Trophoblast cell (in vitro differentiated cells and primary cell): Measurements from ENCODE around the gene FASTK.

Source experiments
- DNase-seq, 2 donors: peaks; one replicate each; pipeline ENCODE4 v3.0.0-alpha.2; 2016
- H2AFZ ChIP-seq: 2 replicates; pipeline ENCODE4 v1.6.1; 2013; ENCODE audit warnings: low read length, moderate library complexity, mild to moderate bottlenecking; ENCODE audit not compliant: insufficient read depth, poor library complexity
- H2AK5ac ChIP-seq: 2 replicates; pipeline ENCODE4 v1.6.1; 2013; ENCODE audit warnings: mild to moderate bottlenecking, low read length
- H2BK120ac ChIP-seq: 2 replicates; pipeline ENCODE4 v1.6.1; 2013; ENCODE audit warnings: low read length, mild to moderate bottlenecking, moderate library complexity; ENCODE audit not compliant: insufficient read depth, poor library complexity
- H2BK12ac ChIP-seq: 2 replicates; pipeline ENCODE4 v1.6.1; 2013; ENCODE audit warnings: mild to moderate bottlenecking, low read length, moderate library complexity
- H2BK5ac ChIP-seq: 2 replicates; pipeline ENCODE4 v1.6.1; 2013; ENCODE audit warnings: low read length, low read depth, moderate library complexity, mild to moderate bottlenecking; ENCODE audit not compliant: poor library complexity
- H3K14ac ChIP-seq: 2 replicates; pipeline ENCODE4 v1.6.1; 2013; ENCODE audit warnings: mild to moderate bottlenecking, low read length
- H3K18ac ChIP-seq: 2 replicates; pipeline ENCODE4 v1.6.1; 2013; ENCODE audit warnings: mild to moderate bottlenecking, low read length
- H3K23ac ChIP-seq: 2 replicates; pipeline ENCODE4 v1.6.1; 2013; ENCODE audit warnings: low read length
- H3K27ac ChIP-seq: 2 replicates; pipeline ENCODE4 v1.5.1; 2013; ENCODE audit warnings: low read depth, mild to moderate bottlenecking, inconsistent platforms, low read length, moderate library complexity
- H3K27me3 ChIP-seq: 2 replicates; pipeline ENCODE4 v1.6.1; 2013; ENCODE audit warnings: inconsistent platforms, mild to moderate bottlenecking, low read length, moderate library complexity; ENCODE audit not compliant: insufficient read depth
- H3K36me3 ChIP-seq, 2 experiments: 1 replicate in 1 of 2; 2 replicates in 1 of 2; pipeline ENCODE4 v1.6.1; 2013; ENCODE audit warnings: low read length in 2 of 2, mild to moderate bottlenecking in 2 of 2, moderate library complexity in 1 of 2; ENCODE audit not compliant: insufficient read depth in 2 of 2, control insufficient read depth in 1 of 2
- H3K4ac ChIP-seq: 2 replicates; pipeline ENCODE4 v1.6.1; 2013; ENCODE audit warnings: low read depth, mild to moderate bottlenecking, low read length, moderate library complexity
- H3K4me1 ChIP-seq, 2 experiments: 1 replicate in 1 of 2; 2 replicates in 1 of 2; pipeline ENCODE4 v1.6.1; 2013; ENCODE audit warnings: low read length in 2 of 2, mild to moderate bottlenecking in 2 of 2, moderate library complexity in 1 of 2; ENCODE audit not compliant: insufficient read depth in 2 of 2, control insufficient read depth in 1 of 2
- H3K4me2 ChIP-seq: 2 replicates; pipeline ENCODE4 v1.6.1; 2013; ENCODE audit warnings: inconsistent platforms, mild to moderate bottlenecking, low read length, moderate library complexity
- H3K4me3 ChIP-seq: 2 replicates; pipeline ENCODE4 v1.5.1; 2013; ENCODE audit warnings: mild to moderate bottlenecking, low read depth, low read length, inconsistent platforms
- H3K79me1 ChIP-seq: one replicate; pipeline ENCODE4 v1.6.1; 2013; ENCODE audit warnings: low read length
- H3K79me2 ChIP-seq: 2 replicates; pipeline ENCODE4 v1.6.1; 2013; ENCODE audit warnings: low read length, mild to moderate bottlenecking; ENCODE audit not compliant: control insufficient read depth, insufficient read depth, poor library complexity
- H3K9ac ChIP-seq: 2 replicates; pipeline ENCODE4 v1.6.1; 2013; ENCODE audit warnings: mild to moderate bottlenecking, low read length
- H3K9me3 ChIP-seq: 2 replicates; pipeline ENCODE4 v1.6.1; 2013; ENCODE audit warnings: low read depth, mild to moderate bottlenecking, control low read depth, inconsistent platforms, low read length; ENCODE audit not compliant: insufficient read depth
- H4K12ac ChIP-seq: 2 replicates; pipeline ENCODE4 v1.6.1; 2013; ENCODE audit warnings: low read depth, mild to moderate bottlenecking, low read length, moderate library complexity
- H4K8ac ChIP-seq: 2 replicates; pipeline ENCODE4 v1.6.1; 2013; ENCODE audit warnings: low read depth, mild to moderate bottlenecking, low read length, moderate library complexity
- H4K91ac ChIP-seq: one replicate; pipeline ENCODE4 v1.6.1; 2013; ENCODE audit warnings: low read depth, mild to moderate bottlenecking, low read length, moderate library complexity
- WGBS: extraction: QIAGEN DNeasy Blood & Tissue Kit; methylation state at CpG from one replicate; pipeline ENCODE4 v1.1.7; 2013; ENCODE audit warnings: missing lambda C conversion rate; ENCODE audit not compliant: insufficient read length, insufficient coverage; ENCODE audit errors: extremely low coverage; 5-methylcytosine and 5-hydroxymethylcytosine counted together

Gene FASTK

DNA sequence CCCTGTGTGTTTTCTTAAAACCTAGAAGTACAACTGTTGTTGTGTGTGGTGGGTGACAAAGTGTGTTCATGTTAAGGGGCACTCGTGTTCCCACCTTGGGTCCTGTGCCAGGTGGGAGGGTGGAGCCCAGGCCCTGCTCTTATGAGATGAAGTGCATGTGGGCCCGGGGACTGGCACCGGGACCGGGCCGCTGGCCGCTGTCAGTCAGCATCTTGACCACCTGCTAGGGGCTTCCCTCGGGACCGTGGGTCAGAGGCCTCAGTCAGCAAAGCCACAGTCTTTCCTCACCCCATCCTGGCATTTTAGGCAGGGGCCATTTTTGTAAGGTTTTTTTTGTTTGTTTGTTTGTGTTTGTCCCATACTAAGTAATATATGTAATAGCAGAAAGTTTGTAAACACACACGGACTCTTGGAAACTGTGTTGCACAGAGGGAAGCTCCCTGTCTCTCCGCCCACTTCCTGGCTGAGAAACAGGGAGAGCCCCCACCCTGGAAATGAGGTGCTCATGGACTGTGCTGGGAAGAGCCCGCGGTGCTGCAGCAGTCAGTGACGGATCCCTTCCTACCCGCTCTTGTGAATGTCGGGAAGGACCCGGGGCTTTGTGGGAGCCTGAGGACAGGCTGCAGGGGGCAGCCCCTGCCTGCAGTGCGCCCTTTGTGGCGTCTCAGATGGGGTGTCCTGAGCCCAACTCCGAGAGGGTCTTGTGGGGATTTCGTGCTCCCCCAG is 19.0 kb upstream of the FASTK start:
- Histone ChIP-seq H3K4me1 (no peaks in the 10 kb centered on the region), H3K79me2 (peaks cover 7% of the 10 kb centered on the region), H2BK120ac (no peak overlapping the region), H3K27ac (no peak overlapping the region), H3K36me3 (peaks cover 7 to 8% of the 10 kb centered on the region in 2 experiments), H3K4me3 (no peak overlapping the region), H2AFZ (no peak overlapping the region), H4K8ac (no peak overlapping the region), H2AK5ac (no peak overlapping the region), H3K9me3 (no peaks in the 10 kb centered on the region), H3K4ac (no peak overlapping the region), H3K4me2 (no peak overlapping the region), H2BK12ac (no peak overlapping the region), H3K18ac (no peak overlapping the region), H3K79me1 (no peaks in the 10 kb centered on the region), H2BK5ac (no peak overlapping the region), H3K9ac (no peak overlapping the region), H3K23ac (no peak overlapping the region), H3K14ac (no peak overlapping the region), H4K91ac (no peak overlapping the region), H3K27me3 (no peaks in the 10 kb centered on the region), H4K12ac (no peak overlapping the region)
- no peak for DNase-seq
- no CpG with 5 or more reads among the region's 20 CpGs for WGBS

DNA sequence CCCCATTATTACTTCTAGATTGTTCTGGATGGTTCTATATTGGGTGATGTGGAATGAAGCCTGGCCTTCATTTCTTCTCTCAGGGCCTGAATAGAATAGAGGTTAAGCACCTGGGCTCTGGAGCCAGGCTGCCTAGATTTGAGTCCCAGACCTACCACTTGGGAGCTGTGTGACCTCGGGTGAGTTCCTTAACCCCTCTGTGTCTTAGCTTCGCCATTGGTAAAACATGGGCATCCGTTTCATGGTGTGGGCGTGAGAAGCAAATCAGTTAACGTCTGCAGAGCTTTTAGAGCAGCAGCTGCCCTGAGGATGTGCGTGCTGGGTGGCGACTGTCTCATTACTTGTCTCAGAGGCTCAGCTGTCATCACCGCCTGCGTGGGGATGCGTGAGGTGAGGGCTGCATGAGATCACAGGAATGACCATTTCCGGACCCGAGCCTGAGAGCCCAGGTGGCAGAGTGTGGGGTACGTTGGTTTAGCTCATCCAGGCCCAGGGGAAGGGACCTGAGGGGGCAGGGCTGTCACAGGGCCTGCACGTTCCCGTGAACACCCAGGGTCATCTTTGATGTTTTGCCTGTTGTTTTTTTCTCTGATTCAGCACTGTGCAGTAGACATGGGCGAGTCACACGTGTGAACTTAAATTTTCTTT is 15.3 kb upstream of the FASTK start:
- Histone ChIP-seq H3K4me1 (peaks cover 5 to 7% of the 10 kb centered on the region in 2 experiments), H4K91ac (no peak overlapping the region), H2AK5ac (no peak overlapping the region), H4K12ac (no peak overlapping the region), H2BK12ac (no peak overlapping the region), H2BK5ac (no peak overlapping the region), H3K23ac (no peak overlapping the region), H3K9me3 (no peaks in the 10 kb centered on the region), H3K9ac (no peak overlapping the region), H3K27me3 (no peaks in the 10 kb centered on the region), H3K36me3 (peaks cover 7 to 12% of the 10 kb centered on the region in 2 experiments), H4K8ac (no peak overlapping the region), H3K14ac (no peak overlapping the region), H3K79me2 (peaks cover 10% of the 10 kb centered on the region), H3K27ac (no peak overlapping the region), H3K79me1 (no peaks in the 10 kb centered on the region), H3K18ac (no peak overlapping the region), H3K4me3 (no peak overlapping the region), H2BK120ac (no peak overlapping the region), H3K4me2 (no peak overlapping the region), H2AFZ (no peak overlapping the region), H3K4ac (peak overlapping the region; percentile 37)
- no CpG with 5 or more reads among the region's 17 CpGs for WGBS
- DNase-seq, result no peak

DNA sequence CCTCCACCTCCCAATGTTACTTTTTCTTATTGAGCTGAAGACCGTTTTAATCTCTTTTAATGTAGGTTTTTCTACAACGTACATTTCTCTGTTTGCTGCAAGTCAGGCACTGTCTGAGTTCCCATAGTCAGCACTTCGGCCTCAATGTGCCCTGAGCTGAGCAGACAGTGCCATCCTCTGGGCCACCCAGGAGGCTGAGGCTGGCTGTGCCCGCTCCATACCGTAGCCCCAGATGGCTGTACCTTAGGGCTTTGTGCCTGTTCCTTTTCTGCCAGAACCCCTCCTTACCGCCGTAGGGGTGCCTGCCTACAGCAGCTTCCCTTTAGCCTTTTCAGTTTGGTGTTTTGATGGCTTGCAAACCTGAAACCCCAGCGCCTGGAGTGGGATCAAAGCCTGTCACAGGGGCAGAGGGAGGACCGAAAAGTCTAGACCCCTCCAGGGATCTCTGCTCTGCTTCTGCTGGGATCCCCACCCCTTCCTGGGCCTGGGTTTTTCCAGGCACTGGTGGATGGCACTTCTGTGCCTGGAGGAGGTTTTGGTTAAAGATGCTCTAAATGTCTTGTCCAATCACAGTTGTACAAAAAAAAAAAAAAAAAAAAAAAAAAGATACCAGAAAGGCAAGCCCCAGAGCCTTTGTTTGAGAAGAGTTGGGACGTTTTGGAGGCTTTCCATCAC is 14.7 kb upstream of the FASTK start:
- peaks cover 8% of the 10 kb centered on the region for H3K79me2 ChIP-seq
- no peaks in the 10 kb centered on the region for H3K79me1 ChIP-seq
- H4K12ac ChIP-seq, result no peak overlapping the region
- H4K91ac ChIP-seq, result no peak overlapping the region
- DNase-seq, result no peak
- no peaks in the 10 kb centered on the region for H3K9me3 ChIP-seq
- H2BK120ac ChIP-seq, result no peak overlapping the region
- no peak overlapping the region for H2BK5ac ChIP-seq
- H3K23ac ChIP-seq, result no peak overlapping the region
- H2AFZ ChIP-seq, result no peak overlapping the region
- no CpG with 5 or more reads among the region's 10 CpGs for WGBS
- peaks cover 8 to 11% of the 10 kb centered on the region in 2 experiments for H3K4me1 ChIP-seq
- H3K9ac ChIP-seq, result no peak overlapping the region
- H3K27ac ChIP-seq, result no peak overlapping the region
- H3K27me3 ChIP-seq, result no peaks in the 10 kb centered on the region
- no peak overlapping the region for H3K4me2 ChIP-seq
- no peak overlapping the region for H2AK5ac ChIP-seq
- no peak overlapping the region for H3K14ac ChIP-seq
- H3K4me3 ChIP-seq, result no peak overlapping the region
- H4K8ac ChIP-seq, result no peak overlapping the region
- no peak overlapping the region for H3K18ac ChIP-seq
- H3K36me3 ChIP-seq, result peaks cover 5 to 12% of the 10 kb centered on the region in 2 experiments
- H2BK12ac ChIP-seq, result no peak overlapping the region
- peak overlapping the region; percentile 8 for H3K4ac ChIP-seq

DNA sequence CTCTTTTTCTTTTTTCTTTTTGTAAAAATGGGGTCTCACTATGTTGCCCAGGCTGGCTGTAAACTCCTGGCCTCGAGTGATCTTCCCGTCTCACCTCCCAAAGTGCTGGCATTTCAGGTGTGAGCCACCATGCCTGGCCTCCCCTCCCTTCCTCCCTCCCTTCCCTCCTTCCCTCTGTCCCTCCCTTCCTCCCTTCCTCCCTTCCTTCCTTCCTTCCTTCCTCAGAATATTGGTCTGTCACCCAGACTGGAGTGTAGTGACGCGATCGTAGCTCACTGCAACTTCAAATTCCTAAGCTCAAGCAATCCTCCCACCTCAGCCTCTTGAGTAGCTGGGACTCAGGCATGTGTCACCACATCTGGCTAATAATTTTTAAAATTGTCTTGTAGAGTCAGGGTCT is 14.1 kb upstream of the FASTK start:
- Histone ChIP-seq H3K79me2 (peaks cover 9% of the 10 kb centered on the region), H3K9ac (no peak overlapping the region), H3K18ac (no peak overlapping the region), H2AK5ac (no peak overlapping the region), H3K23ac (no peak overlapping the region), H3K36me3 (peaks cover 5 to 9% of the 10 kb centered on the region in 2 experiments), H2AFZ (no peak overlapping the region), H3K4me2 (no peak overlapping the region), H4K12ac (no peak overlapping the region), H2BK5ac (no peak overlapping the region), H3K4me1 (peaks cover 13 to 14% of the 10 kb centered on the region in 2 experiments), H2BK12ac (no peak overlapping the region), H3K14ac (no peak overlapping the region), H3K4me3 (no peak overlapping the region), H3K4ac (no peak overlapping the region), H4K91ac (no peak overlapping the region), H2BK120ac (no peak overlapping the region), H4K8ac (no peak overlapping the region), H3K27ac (no peak overlapping the region), H3K27me3 (no peaks in the 10 kb centered on the region), H3K9me3 (no peaks in the 10 kb centered on the region), H3K79me1 (peaks cover under 1% of the 10 kb centered on the region)
- no CpG with 5 or more reads among the region's 5 CpGs for WGBS
- no peak for DNase-seq
